ENCODE data around the gene FARS2.

FARS2 gene

GRCh38 chr6:5439749-5440148, 178.4 kb downstream of the FARS2 start:
- no peak for DNase-seq

GRCh38 chr6:5442319-5442718, 181.0 kb downstream of the FARS2 start:
- DNase-seq, result no peak

- DNase-seq, result no peak
These were observed 181.6 kb downstream of the FARS2 start for GRCh38 chr6:5442916-5443315.

- DNase-seq, result no peak
These were observed 182.2 kb downstream of the FARS2 start for GRCh38 chr6:5443491-5443890.

- DNase-seq, result no peak
These were observed 185.2 kb downstream of the FARS2 start for GRCh38 chr6:5446362-5447075.

GRCh38 chr6:5447921-5448320, 186.6 kb downstream of the FARS2 start:
- DNase-seq, result no peak

- DNase-seq, result no peak
These were observed 188.8 kb downstream of the FARS2 start for GRCh38 chr6:5450073-5450472.

GRCh38 chr6:5453546-5453945, 192.2 kb downstream of the FARS2 start:
- DNase-seq, result no peak

- no peak for DNase-seq
These were observed 193.8 kb downstream of the FARS2 start for GRCh38 chr6:5455142-5455541.

GRCh38 chr6:5457041-5457440, 195.7 kb downstream of the FARS2 start:
- DNase-seq, result no peak

GRCh38 chr6:5457983-5458683, 196.8 kb downstream of the FARS2 start:
- DNase-seq, result no peak

GRCh38 chr6:5459346-5459745, 198.0 kb downstream of the FARS2 start:
- no peak for DNase-seq

- DNase-seq, result no peak
These were observed 200.1 kb downstream of the FARS2 start for GRCh38 chr6:5461365-5461764.

- DNase-seq, result no peak
These were observed 201.5 kb downstream of the FARS2 start for GRCh38 chr6:5462856-5463255.

- DNase-seq, result no peak
These were observed 202.4 kb downstream of the FARS2 start for GRCh38 chr6:5463690-5464089.

GRCh38 chr6:5464099-5464885, 203.0 kb downstream of the FARS2 start:
- DNase-seq, result no peak

GRCh38 chr6:5466281-5467136, 205.2 kb downstream of the FARS2 start:
- no peak for DNase-seq

- DNase-seq, result no peak
These were observed 207.3 kb downstream of the FARS2 start for GRCh38 chr6:5468586-5468985.

GRCh38 chr6:5469101-5469846, 208.0 kb downstream of the FARS2 start:
- DNase-seq, result no peak

- DNase-seq, result peak; percentile 56
These were observed 209.7 kb downstream of the FARS2 start for GRCh38 chr6:5471044-5471443.

GRCh38 chr6:5471637-5472398, 210.5 kb downstream of the FARS2 start:
- DNase-seq, result no peak
